Effector memory CD8-positive, alpha-beta T cell (primary cell): ENCODE data around the gene ATP8B3.

Experiments used
- ATAC-seq: fragments of 150-1000 bp; cut with Tn5 transposase; replicated peaks from 2 replicates; pipeline ENCODE4 v1.10.0; 2021; ENCODE audit warnings: mild to moderate bottlenecking, moderate library complexity
- DNase-seq, 3 experiments: peaks; one replicate each; pipeline ENCODE4 v3.0.0; 2021
- H3K27ac Mint-ChIP-seq, 2 donors: one replicate each; pipeline ENCODE4 v1.8.0; 2022; ENCODE audit warnings: mild to moderate bottlenecking in 2 of 2, mixed read lengths in 2 of 2, moderate library complexity in 2 of 2
- H3K27me3 Mint-ChIP-seq, 2 donors: one replicate each; pipeline ENCODE4 v1.8.0; 2022; ENCODE audit warnings: mixed read lengths in 2 of 2
- H3K36me3 Mint-ChIP-seq: one replicate; pipeline ENCODE4 v1.8.0; 2022; ENCODE audit warnings: mild to moderate bottlenecking, moderate library complexity, mixed read lengths; ENCODE audit not compliant: insufficient read depth
- H3K4me1 Mint-ChIP-seq, 2 donors: one replicate each; pipeline ENCODE4 v1.8.0; 2022; ENCODE audit warnings: low read depth in 2 of 2, mixed read lengths in 2 of 2
- H3K4me3 Mint-ChIP-seq, 2 donors: one replicate each; pipeline ENCODE4 v1.8.0; 2022; ENCODE audit warnings: mild to moderate bottlenecking in 2 of 2, mixed read lengths in 2 of 2, moderate library complexity in 2 of 2
- H3K9me3 Mint-ChIP-seq, 2 donors: one replicate each; pipeline ENCODE4 v1.8.0; 2022; ENCODE audit warnings: mixed read lengths in 2 of 2

Gene ATP8B3

DNA sequence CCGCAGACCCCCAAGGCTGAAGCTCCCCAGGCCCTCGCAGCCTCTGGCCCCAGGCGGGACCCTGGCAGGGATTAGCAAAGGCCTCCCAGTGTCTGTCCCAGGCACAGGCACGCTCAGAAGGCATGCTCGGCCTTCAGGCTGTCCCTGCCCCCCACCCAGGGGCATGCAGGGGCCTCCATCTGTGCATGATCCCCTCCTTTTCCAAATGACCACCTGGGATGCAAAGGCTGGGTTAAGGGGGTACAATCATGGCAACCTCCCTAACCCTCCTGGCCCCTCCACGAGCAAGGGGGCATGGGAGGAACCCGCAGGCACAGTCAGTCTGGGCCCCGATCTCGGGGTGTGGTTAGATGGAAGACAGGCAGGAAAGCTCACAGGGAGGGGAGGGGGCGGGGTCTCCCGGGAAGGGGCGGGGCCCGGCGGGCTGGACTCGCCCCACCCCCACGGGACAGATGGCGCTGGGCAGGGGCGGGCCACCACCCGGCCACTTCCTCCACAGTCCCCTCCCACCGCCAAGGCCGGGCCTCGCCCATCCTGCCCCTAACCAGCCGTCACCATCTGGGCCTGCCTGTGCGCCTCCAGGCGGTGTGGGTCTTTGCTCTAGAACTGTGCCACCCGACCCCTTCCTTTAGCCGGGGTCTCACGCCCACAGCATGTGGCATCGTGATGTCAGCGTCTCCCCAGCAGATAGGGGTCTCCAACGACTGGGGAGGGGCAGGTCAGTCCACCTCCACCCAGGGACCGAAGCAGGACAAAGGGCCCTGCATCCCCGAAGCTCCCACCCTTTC is 43.2 kb upstream of the ATP8B3 start:
- DNase-seq: peak; percentile 67 to 77 (median 75)
- ATAC-seq: peak; percentile 76
- Mint-ChIP-seq H3K9me3 (no peaks in the 10 kb centered on the region), H3K4me3 (peak overlapping the region; percentile 83 to 84), H3K27ac (peak overlapping the region; percentile 87 to 92), H3K27me3 (no peaks in the 10 kb centered on the region), H3K4me1 (peaks cover 24 to 37% of the 10 kb centered on the region in 2 donors), H3K36me3 (peaks cover 67% of the 10 kb centered on the region)

DNA sequence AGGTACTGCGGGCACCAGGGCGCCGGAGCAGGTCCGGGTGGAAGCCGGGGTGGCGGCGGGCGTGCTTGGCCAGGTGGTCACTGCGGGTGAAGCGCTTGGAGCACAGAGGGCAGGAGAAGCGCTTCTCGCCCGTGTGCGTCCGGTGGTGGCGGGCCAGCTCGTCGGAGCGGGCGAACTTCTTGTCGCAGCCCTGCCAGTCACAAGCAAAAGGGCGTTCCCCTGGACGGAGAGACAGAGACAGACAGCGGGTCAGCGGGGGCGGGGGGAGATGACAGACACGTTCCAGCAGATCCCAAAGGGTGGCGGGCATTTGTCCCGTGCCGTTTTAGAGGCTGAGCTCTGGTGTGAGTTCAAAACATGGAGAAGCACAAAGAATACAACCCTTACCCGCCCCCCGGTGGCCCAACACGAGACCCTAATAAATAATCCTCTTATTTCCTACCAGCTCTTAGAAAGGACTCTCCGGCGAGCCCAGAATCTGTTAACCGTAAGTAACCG is 42.5 kb upstream of the ATP8B3 start:
- Mint-ChIP-seq H3K4me1 (peaks cover 24 to 39% of the 10 kb centered on the region in 2 donors), H3K27me3 (no peaks in the 10 kb centered on the region), H3K36me3 (peaks cover 73% of the 10 kb centered on the region), H3K27ac (peak overlapping the region in 1 of 2 donors; percentile 92), H3K9me3 (no peaks in the 10 kb centered on the region), H3K4me3 (peak overlapping the region; percentile 83 to 84)
- DNase-seq (no peak), ATAC-seq (no peak)

DNA sequence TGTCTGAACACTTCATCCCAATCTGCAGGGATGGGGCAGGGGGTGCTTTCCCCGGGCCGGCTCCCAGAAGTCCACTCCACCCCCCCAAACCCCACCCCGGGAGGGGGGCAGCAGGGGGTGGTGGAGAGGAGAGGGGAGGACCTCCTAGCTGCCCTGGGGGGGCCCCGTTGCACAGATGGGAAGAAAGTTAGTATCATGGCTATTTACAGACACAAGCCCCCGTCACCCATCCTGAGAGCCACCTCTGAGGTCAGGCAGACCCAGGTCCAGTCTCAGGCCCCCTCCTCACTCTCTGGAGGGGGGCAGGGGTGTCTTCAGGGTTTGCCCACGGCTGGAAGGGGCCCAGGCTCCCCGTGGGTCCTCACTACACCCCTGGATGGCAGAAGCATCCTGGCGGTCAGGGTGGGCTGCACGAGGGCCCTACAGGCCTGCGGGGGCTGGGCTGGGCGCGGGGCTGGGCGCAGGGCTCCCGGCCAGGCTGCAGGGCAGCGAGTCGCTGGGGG is 42.0 kb upstream of the ATP8B3 start:
- no peaks in the 10 kb centered on the region for H3K9me3 Mint-ChIP-seq
- DNase-seq (no peak), ATAC-seq (no peak)
- peaks cover 71% of the 10 kb centered on the region for H3K36me3 Mint-ChIP-seq
- peaks cover 20 to 36% of the 10 kb centered on the region in 2 donors for H3K4me1 Mint-ChIP-seq
- H3K27me3 Mint-ChIP-seq: no peaks in the 10 kb centered on the region
- H3K27ac Mint-ChIP-seq: no peak overlapping the region
- H3K4me3 Mint-ChIP-seq: no peak overlapping the region

DNA sequence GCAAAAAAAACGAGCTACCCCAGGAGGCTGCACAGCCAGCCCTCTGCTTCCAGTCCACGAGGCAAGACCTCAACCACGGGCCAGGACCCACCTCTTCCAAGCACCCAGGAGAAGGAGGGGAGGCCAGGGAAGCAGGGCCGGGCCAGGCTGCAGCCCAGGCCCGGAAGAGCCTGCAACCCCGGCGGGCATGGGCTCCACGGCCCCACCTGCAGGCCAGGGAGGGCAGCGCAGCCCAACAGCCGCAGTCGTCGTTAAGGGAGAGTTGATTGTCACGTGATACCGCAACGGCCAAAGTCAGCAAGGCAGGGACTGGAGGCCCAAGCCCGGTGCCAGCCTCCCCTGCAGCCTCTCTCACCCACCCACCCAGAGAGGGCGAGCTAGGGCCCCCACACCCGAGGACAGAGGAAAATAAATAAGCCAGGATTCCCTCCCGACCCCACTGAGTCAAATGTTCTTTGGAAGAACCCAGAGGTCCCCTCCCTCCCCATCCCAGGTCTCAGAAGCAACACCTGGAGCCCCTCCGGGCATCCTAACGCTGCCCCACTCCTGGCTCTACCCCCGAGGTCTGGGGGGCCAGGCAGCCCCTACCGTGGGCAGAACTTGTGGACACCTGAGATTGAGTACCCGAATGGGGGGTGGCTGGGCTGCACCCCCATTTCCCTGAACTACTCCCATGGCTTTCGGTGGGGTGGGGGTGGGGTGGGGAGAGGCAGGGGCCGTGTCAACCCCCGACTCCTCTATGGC is 41.4 kb upstream of the ATP8B3 start:
- no peaks in the 10 kb centered on the region for H3K27me3 Mint-ChIP-seq

DNA sequence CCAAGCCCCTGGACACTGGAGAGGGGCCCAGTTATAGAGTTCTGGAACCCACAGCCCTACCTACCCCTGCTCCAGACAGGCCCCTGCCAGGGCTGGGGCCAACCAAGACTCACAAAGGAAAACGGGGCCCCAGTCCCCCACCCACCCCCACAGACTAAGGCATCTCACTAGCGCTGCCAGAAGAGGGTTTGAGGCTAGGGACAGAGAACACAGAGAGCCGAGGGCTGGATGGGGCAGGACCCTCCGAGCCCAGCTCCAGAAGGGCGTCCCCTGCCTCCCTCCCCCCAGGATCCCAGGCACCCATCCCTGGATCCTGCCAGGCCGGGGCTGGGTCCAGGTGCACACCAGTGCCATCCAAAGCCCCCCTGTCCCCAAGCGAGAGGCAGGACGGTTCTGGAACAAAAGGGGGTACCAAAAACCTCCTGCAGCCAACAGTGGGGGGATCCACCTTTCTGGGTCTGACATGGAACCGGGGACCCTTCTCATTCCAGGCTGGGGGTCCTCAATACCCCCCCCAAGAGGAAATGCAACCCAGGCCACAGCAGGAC is 40.6 kb upstream of the ATP8B3 start:
- peak overlapping the region in 1 of 2 donors; percentile 27 for H3K4me3 Mint-ChIP-seq
- H3K27me3 Mint-ChIP-seq: no peaks in the 10 kb centered on the region
- no peak for DNase-seq
- peaks cover 22 to 34% of the 10 kb centered on the region in 2 donors for H3K4me1 Mint-ChIP-seq
- H3K27ac Mint-ChIP-seq: peak overlapping the region; percentile 38 to 93
- peaks cover 73% of the 10 kb centered on the region for H3K36me3 Mint-ChIP-seq
- ATAC-seq: no peak
- H3K9me3 Mint-ChIP-seq: no peaks in the 10 kb centered on the region

More for the DNA sequence above, 41.4 kb upstream of the ATP8B3 start:
- peak; percentile 83 to 89 (median 86) for DNase-seq
- Mint-ChIP-seq H3K4me1 (peaks cover 22 to 36% of the 10 kb centered on the region in 2 donors), H3K27ac (peak overlapping the region; percentile 60 to 93), H3K9me3 (no peaks in the 10 kb centered on the region), H3K4me3 (peak overlapping the region; percentile 68 to 70), H3K36me3 (peaks cover 76% of the 10 kb centered on the region)
- ATAC-seq: peak; percentile 40

DNA sequence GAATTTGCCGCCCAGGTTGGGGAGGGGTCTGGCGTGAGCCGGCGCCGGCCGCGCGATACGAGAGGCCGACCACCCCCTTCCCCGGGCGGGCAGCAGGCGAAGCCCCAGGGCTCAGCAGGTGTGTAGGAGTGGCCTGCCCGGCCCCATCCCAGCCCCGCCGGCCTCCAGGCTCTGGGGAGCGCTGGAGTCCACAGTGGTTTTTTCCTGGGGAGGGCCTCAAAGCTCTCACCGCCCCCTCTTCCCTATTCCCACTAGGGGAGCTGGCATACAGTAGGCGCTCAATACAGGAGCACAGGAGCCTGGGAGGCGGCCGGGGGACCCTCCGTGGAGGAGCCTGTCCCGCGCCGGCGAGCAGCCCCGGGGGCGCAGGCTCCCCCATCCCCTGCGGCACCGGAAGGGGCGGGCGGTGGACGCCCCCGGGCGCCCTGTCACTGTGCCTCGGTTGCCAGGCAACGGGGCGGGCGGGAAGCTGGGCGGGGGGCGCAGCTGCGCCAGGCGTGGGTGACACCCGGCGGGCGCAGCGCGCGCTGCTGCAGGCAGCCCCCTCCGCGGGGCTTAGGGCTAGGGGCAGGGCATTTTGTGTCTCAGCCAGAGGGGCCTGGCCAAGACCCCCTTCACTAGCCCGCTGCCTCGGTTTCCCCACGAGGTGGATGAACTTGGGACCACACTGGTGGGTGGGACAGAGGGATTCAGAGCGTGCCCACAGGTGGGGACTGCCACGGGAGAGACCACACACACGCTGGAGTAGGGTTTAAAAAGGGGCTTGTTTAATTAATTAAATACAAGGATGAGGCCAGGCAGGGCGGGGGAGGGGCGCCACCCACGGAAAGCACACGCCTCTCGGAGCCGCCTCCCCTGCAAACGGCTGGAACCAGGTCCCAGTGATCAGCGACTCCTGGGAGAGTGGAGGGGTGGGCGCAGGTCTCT is 39.8 kb upstream of the ATP8B3 start:
- H3K4me3 Mint-ChIP-seq: peak overlapping the region in 1 of 2 donors; percentile 27
- peaks cover 29 to 38% of the 10 kb centered on the region in 2 donors for H3K4me1 Mint-ChIP-seq
- H3K9me3 Mint-ChIP-seq: no peaks in the 10 kb centered on the region
- H3K36me3 Mint-ChIP-seq: peaks cover 73% of the 10 kb centered on the region
- H3K27me3 Mint-ChIP-seq: no peaks in the 10 kb centered on the region
- ATAC-seq (no peak), DNase-seq (no peak)
- peak overlapping the region; percentile 38 to 93 for H3K27ac Mint-ChIP-seq

DNA sequence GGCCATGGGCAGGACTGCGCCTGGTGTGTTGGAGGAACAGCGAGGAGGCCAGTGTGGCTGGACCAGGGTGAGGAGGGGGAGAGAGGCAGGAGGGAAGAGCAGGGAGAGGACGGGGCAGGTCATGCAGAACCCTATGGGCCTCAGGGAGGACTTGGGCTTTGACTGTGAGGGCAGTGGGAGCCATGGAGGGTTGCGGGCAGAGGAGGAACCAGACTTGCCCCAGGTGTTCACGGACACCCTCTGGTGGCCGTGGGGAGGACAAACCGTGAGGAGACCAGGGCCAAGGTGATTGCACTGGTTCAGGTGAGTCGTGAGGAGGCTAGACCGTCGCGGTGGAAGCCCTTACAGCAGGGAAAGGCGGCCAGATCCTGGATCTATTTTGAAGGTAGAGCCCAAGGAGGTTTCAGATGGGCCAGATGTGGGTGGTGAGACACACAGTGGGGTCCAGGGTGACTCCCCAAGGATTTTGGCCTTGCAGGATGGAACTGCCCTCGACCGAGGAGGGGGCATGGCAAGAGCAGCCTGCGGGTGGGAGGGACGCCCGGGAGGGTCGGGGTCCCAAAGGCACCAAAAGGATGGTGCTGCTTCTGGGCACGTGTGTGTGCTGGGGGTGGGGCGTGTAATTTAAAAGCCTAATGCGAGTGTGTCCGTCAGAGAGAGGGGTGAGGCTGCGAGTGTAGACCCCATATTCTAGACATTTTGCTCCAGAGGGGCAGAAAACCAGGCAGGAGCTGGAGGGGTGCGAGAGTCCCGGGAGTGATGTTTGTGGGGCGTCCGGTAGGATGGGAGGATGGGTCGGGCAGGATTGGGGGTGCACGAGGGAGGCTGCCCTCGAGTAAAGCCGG is 39.0 kb upstream of the ATP8B3 start:
- DNase-seq (no peak), ATAC-seq (no peak)
- peaks cover 74% of the 10 kb centered on the region for H3K36me3 Mint-ChIP-seq
- H3K4me3 Mint-ChIP-seq: peak overlapping the region; percentile 44 to 50
- H3K27ac Mint-ChIP-seq: peak overlapping the region; percentile 60 to 88
- H3K4me1 Mint-ChIP-seq: peaks cover 31 to 42% of the 10 kb centered on the region in 2 donors
- H3K9me3 Mint-ChIP-seq: no peaks in the 10 kb centered on the region
- no peaks in the 10 kb centered on the region for H3K27me3 Mint-ChIP-seq

DNA sequence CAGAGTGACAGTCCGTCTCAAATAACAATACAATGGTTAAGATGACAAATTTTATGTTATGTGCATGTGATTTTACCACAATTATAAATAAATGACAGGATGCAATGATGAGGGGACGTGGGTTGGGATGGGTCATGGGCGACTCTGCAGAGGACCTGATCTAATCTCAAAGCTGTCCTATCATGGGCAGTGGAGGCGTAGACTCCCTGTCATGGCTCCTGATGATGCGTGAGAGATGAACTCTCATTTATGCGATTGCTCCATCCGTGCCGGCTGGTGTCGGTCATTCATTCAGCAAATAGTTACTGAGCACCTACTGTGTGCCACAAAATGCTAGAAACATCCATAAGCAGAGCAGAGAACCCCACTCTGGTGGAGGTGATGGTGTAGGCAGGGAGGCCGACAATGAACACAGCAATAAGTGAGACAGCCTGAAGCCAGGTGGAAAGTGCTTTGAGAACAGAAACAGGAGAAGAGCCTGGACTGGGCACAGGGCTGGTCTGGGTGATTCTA is 37.9 kb upstream of the ATP8B3 start:
- peaks cover 33 to 38% of the 10 kb centered on the region in 2 donors for H3K4me1 Mint-ChIP-seq
- ATAC-seq (no peak), DNase-seq (no peak)
- H3K36me3 Mint-ChIP-seq: peaks cover 67% of the 10 kb centered on the region
- peak overlapping the region; percentile 41 to 50 for H3K4me3 Mint-ChIP-seq
- H3K9me3 Mint-ChIP-seq: no peaks in the 10 kb centered on the region
- H3K27ac Mint-ChIP-seq: peak overlapping the region; percentile 22 to 88
- no peaks in the 10 kb centered on the region for H3K27me3 Mint-ChIP-seq

DNA sequence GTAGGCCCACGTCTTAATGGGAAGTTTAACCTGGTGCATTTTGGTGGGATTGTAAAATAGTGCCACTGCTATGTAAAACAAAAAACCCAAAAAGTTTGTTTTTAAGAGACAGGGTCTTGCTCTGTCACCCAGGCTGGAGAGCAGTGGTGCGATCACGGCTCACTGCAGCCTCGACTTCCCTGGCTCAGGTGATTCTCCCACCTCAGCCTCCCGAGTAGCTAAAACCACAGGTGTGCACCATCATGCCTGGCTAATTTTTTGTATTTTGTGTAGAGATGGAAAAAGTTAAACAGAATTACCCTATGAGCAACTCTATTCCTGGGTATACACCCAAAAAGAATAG is 37.0 kb upstream of the ATP8B3 start:
- H3K4me3 Mint-ChIP-seq: peak overlapping the region in 1 of 2 donors; percentile 70
- DNase-seq (no peak), ATAC-seq (no peak)
- H3K36me3 Mint-ChIP-seq: peaks cover 70% of the 10 kb centered on the region
- peak overlapping the region; percentile 89 to 92 for H3K27ac Mint-ChIP-seq
- no peaks in the 10 kb centered on the region for H3K27me3 Mint-ChIP-seq
- H3K9me3 Mint-ChIP-seq: no peaks in the 10 kb centered on the region
- peaks cover 32 to 42% of the 10 kb centered on the region in 2 donors for H3K4me1 Mint-ChIP-seq

DNA sequence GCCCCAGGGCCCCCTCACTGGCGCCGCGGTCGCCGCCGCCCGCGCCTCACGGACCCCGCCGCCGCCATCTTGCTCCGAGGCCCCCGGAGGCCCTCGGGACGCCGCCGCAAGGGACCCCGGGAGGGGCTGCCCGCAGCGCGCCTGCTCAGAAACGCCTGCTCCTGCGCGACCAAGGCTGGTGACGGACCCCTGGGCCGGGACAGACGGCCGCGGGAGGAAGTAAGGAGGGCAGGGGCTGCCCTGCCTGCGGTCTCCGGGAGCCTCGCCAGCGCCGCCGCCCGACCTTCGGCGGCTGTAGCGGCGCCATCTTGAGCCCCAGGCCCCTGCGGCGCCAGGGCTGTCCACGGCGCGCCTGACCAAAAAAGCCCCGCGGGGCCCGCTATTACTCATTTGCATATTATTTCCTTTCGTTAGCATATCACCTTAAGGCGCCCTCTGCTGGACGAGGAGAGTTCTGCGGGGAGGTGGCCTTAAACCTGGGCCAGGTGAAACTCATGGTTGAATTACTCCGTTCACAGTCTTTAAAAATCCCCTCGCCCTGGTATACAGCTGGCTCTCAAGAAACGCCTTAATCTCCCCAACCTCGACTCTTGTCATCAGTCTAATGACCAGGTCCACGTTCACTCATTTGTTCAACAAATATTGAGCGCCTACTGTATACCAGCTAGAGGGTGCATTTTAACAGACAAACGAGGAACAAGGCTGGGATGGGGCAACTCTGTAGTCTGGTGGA is 36.5 kb upstream of the ATP8B3 start, which contains the start of gene REXO1:
REXO1 (minus strand) TSS at position 85 of the 733 bp plus-strand sequence. CDS start 125 bp downstream, outside the sequence.
- H3K4me1 Mint-ChIP-seq: peaks cover 35 to 47% of the 10 kb centered on the region in 2 donors
- peak within 1 kb of the TSS; percentile 89 to 92 for H3K27ac Mint-ChIP-seq
- no peaks in the 10 kb centered on the region for H3K9me3 Mint-ChIP-seq
- peak; percentile 79 for ATAC-seq
- DNase-seq: peak; percentile 98 to 99 (median 99)
- H3K36me3 Mint-ChIP-seq: peaks cover 74% of the 10 kb centered on the region
- no peaks in the 10 kb centered on the region for H3K27me3 Mint-ChIP-seq
- peak within 1 kb of the TSS; percentile 84 to 85 for H3K4me3 Mint-ChIP-seq

DNA sequence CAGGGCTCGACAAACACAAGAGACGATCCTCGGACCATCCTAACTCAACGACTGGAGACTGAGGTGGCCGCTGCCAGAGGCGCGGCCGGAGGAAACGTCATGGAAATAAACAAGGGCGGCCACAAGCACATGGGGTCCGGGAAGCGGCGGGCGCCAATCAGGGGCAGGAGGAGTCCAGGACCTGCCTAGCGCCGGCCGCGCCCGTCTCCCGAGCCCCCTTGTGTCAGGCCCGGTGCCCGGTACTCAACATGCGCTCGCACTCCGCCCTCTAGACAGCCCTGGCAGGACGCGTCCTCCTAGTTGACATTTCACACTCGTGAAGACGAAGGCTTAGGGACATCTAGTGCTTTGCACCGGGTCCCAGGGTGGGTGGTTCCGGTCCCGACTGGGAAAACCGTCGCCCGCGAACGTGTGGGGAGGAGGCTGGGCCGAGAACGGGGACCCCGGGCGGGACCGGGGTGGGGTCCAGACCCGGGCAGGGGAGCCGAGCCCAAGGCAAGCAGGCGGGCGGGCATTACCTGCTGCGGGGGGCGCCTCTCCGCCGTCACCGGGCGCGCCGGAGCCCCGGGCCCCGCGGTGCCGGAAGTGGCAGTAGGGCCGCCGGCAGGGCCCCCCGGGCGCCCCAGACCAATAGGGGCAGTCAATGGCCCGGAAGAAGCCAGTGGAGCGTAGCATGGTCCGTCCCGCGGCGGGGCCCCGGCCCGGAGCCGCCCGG is 35.8 kb upstream of the ATP8B3 start:
- Mint-ChIP-seq H3K4me3 (peak overlapping the region; percentile 84 to 85), H3K27me3 (no peaks in the 10 kb centered on the region), H3K36me3 (peaks cover 70% of the 10 kb centered on the region), H3K4me1 (peaks cover 28 to 42% of the 10 kb centered on the region in 2 donors), H3K27ac (peak overlapping the region; percentile 89 to 92), H3K9me3 (no peaks in the 10 kb centered on the region)
- no peak for DNase-seq
- ATAC-seq: peak; percentile 18
